ENCODE data around the gene CCNK. TPM values are rescaled to one million over a fixed set of nuclear protein-coding genes. Genes with fewer than 3 reads are reported as not detected.

Gene CCNK
- total RNA-seq, 1 experiment from 2014 or later: 80.1 TPM

DNA sequence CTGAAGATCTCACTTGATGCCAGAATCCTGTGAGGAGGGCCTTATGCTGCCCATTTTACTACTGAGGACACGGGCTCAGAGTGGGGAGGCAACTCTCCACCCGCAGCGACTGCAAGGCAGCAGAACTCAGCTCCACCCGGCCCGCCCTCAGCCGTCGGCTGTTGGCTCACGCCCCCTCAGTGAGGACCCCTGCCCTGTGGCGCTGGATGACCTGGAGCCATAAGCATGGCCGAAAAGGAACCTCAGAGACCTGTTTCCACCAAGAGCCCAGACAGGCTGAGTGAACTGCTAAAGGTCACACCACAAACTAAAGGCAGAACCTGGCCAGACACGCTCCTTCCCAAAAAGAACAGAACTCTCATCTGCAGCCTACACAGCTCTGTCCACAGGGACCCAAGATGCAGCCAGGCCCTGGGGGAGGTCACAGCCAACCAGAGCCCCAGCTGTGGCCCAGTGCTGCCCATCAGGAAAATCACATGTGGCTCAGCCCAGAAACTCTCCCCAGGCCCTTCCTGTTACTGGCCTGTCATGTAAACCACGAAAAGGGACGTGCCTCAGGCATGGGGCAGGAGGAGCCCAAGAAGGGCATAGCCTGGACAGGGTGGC is 32.8 kb downstream of the CCNK start:
- no peak overlapping the region for H4K8ac ChIP-seq (replicated peaks; ENCODE audit: insufficient read length, low read depth, low read length)
- no peak overlapping the region for H2BK20ac ChIP-seq (ENCODE audit: low read depth, low read length, poor library complexity, severe bottlenecking)
- H4K20me1 ChIP-seq (ENCODE audit: control insufficient read depth, insufficient read depth, insufficient read length): peaks cover 6% of the 10 kb centered on the region
- no CpG with 5 or more reads among the region's 13 CpGs for WGBS (ENCODE audit: extremely low coverage, insufficient read length, low lambda C conversion rate)
- no peak overlapping the region for H4K5ac ChIP-seq (ENCODE audit: insufficient read length, low read depth, low read length)
- H3T11ph ChIP-seq (ENCODE audit: low read length): no peak overlapping the region
- no peak overlapping the region; a peak in 1 of 5 replicates for H3K4me3 Mint-ChIP-seq
- H2BK15ac ChIP-seq (ENCODE audit: low read depth, low read length): no peak overlapping the region
- no peaks in the 10 kb centered on the region for H3K9me3 ChIP-seq (ENCODE audit: control insufficient read depth, low read depth, low read length)
- peak overlapping the region in 2 of 3 experiments; percentile 44 to 58; a peak in 2 of 7 replicates for H3K27ac Mint-ChIP-seq
- H3K14ac ChIP-seq (ENCODE audit: insufficient read depth, low read length): no peak overlapping the region
- no peak overlapping the region for H3K9ac ChIP-seq (ENCODE audit: extremely low read depth, insufficient read length, low read length)
- TF ChIP-seq, protein P1, sequence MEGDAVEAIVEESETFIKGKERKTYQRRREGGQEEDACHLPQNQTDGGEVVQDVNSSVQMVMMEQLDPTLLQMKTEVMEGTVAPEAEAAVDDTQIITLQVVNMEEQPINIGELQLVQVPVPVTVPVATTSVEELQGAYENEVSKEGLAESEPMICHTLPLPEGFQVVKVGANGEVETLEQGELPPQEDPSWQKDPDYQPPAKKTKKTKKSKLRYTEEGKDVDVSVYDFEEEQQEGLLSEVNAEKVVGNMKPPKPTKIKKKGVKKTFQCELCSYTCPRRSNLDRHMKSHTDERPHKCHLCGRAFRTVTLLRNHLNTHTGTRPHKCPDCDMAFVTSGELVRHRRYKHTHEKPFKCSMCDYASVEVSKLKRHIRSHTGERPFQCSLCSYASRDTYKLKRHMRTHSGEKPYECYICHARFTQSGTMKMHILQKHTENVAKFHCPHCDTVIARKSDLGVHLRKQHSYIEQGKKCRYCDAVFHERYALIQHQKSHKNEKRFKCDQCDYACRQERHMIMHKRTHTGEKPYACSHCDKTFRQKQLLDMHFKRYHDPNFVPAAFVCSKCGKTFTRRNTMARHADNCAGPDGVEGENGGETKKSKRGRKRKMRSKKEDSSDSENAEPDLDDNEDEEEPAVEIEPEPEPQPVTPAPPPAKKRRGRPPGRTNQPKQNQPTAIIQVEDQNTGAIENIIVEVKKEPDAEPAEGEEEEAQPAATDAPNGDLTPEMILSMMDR (conservative IDR thresholded peaks at IDR 0.05): no peak
- H3K27me3 ChIP-seq (ENCODE audit: insufficient read depth, low read length): no peaks in the 10 kb centered on the region
- H3K79me1 ChIP-seq (ENCODE audit: insufficient read depth, low read depth, low read length, poor library complexity, severe bottlenecking): no peaks in the 10 kb centered on the region
- no peak overlapping the region for H3K27ac ChIP-seq (ENCODE audit: insufficient read length, low read depth, low read length)
- H2BK5ac ChIP-seq (ENCODE audit: insufficient read length, low read length): no peak overlapping the region
- no peak overlapping the region for H3K4me2 ChIP-seq (ENCODE audit: insufficient read depth, insufficient read length, low read length)
- H3K23me2 ChIP-seq (ENCODE audit: insufficient read length, low read depth, low read length, poor library complexity, severe bottlenecking): no peaks in the 10 kb centered on the region
- H2BK120ac ChIP-seq (ENCODE audit: low read depth, low read length, poor library complexity, severe bottlenecking): no peak overlapping the region
- H3K4me1 ChIP-seq (ENCODE audit: insufficient read depth, low read length): no peaks in the 10 kb centered on the region
- H3K18ac ChIP-seq (ENCODE audit: insufficient read length, low read depth, low read length): no peak overlapping the region
- no peaks in the 10 kb centered on the region for H3K9me3 Mint-ChIP-seq
- H3K23ac ChIP-seq (ENCODE audit: insufficient read length, low read depth, low read length): no peak overlapping the region
- DNase-seq: peak; percentile 25
- H2AFZ ChIP-seq (ENCODE audit: low read length): no peak overlapping the region
- no peak overlapping the region for H2AK5ac ChIP-seq (ENCODE audit: insufficient read length, low read length)
- H3K56ac ChIP-seq (ENCODE audit: insufficient read length, low read depth, low read length): no peak overlapping the region
- no peaks in the 10 kb centered on the region for H3K79me2 ChIP-seq (ENCODE audit: insufficient read depth, low read length)
- H4K91ac ChIP-seq (ENCODE audit: insufficient read length, low read depth, low read length): no peak overlapping the region
- peaks cover 7 to 20% (median 11%) of the 10 kb centered on the region in 3 experiments; a peak in 5 of 7 replicates for H3K36me3 Mint-ChIP-seq (ENCODE audit: insufficient read depth in 1 of 3, low read depth in 3 of 3)
- no peak overlapping the region for H2BK12ac ChIP-seq (ENCODE audit: insufficient read length, low read depth, low read length)
- no peaks in the 10 kb centered on the region for H3K27me3 Mint-ChIP-seq (ENCODE audit: low read depth)
- peaks cover 4 to 11% of the 10 kb centered on the region in 2 experiments for H3K4me1 Mint-ChIP-seq
- H3K4ac ChIP-seq (ENCODE audit: low read depth, low read length): no peak overlapping the region
